Common myeloid progenitor, CD34-positive (primary cell): ENCODE measurements around the gene NUBPL.
A peak's percentile ranks its signal among the peaks of the same experiment; 100 is the strongest.

ENCODE experiments used
- CTCF ChIA-PET: fragments of 350-600 bp; sonication (Branson Sonifier 250); formaldehyde crosslinking; loops from one replicate; lab custom pipeline; 2021; ENCODE audit warnings: antibody characterized with exemption; lab: Charles Lee
- POLR2A ChIA-PET: fragments of 350-600 bp; sonication (Branson Sonifier 250); formaldehyde crosslinking; loops from one replicate; lab custom pipeline; 2021; ENCODE audit warnings: antibody characterized with exemption; lab: Charles Lee
- DNase-seq, 3 donors: peaks; one replicate each; pipeline versions ENCODE4 v3.0.0 to v3.0.0-alpha.2; 2013
- H3K27ac ChIP-seq, 2 experiments: 1 replicate in 1 of 2; 2 replicates in 1 of 2; pipeline ENCODE4 v1.7.0; 2013; ENCODE audit warnings: inconsistent platforms in 2 of 2, low read length in 2 of 2, mild to moderate bottlenecking in 2 of 2, low read depth in 1 of 2, moderate library complexity in 1 of 2; ENCODE audit not compliant: severe bottlenecking in 2 of 2, insufficient read depth in 1 of 2, poor library complexity in 1 of 2
- H3K27me3 ChIP-seq, 5 experiments: replicated peaks in 2 of 5; 1 replicate in 3 of 5; 2 replicates in 2 of 5; pipeline versions ENCODE4 v1.6.1 to v1.7.0; 2013; ENCODE audit warnings: low read length in 4 of 5, mild to moderate bottlenecking in 2 of 5, moderate library complexity in 2 of 5, inconsistent platforms in 1 of 5; ENCODE audit not compliant: insufficient read depth in 5 of 5, control insufficient read depth in 4 of 5
- H3K36me3 ChIP-seq, 4 experiments: 1 replicate in 2 of 4; 2 replicates in 2 of 4; pipeline versions ENCODE4 v1.6.1 to v1.7.0; 2013; ENCODE audit warnings: low read length in 3 of 4, control low read depth in 1 of 4, mild to moderate bottlenecking in 1 of 4; ENCODE audit not compliant: control insufficient read depth in 4 of 4, insufficient read depth in 4 of 4
- H3K4me1 ChIP-seq, 4 experiments: 1 replicate in 3 of 4; 2 replicates in 1 of 4; pipeline versions ENCODE4 v1.6.1 to v1.7.1; 2013; ENCODE audit warnings: low read length in 3 of 4, mild to moderate bottlenecking in 3 of 4, control low read depth in 1 of 4, inconsistent platforms in 1 of 4, moderate library complexity in 1 of 4; ENCODE audit not compliant: control insufficient read depth in 4 of 4, insufficient read depth in 4 of 4; ENCODE audit errors: control extremely low read depth in 1 of 4
- H3K4me3 ChIP-seq, 7 experiments: 1 replicate in 4 of 7; 2 replicates in 3 of 7; pipeline versions ENCODE4 v1.5.1 to v1.7.0; 2013; ENCODE audit warnings: mild to moderate bottlenecking in 7 of 7, low read length in 6 of 7, moderate library complexity in 6 of 7, inconsistent platforms in 2 of 7, low read depth in 2 of 7, control low read depth in 1 of 7; ENCODE audit not compliant: insufficient read depth in 4 of 7, control insufficient read depth in 1 of 7; ENCODE audit errors: extremely low read depth in 1 of 7
- H3K9me3 ChIP-seq, 5 experiments: 1 replicate in 4 of 5; 2 replicates in 1 of 5; pipeline versions ENCODE4 v1.6.1 to v1.7.1; 2013; ENCODE audit warnings: low read length in 4 of 5, mild to moderate bottlenecking in 2 of 5, inconsistent platforms in 1 of 5, low read depth in 1 of 5, moderate library complexity in 1 of 5; ENCODE audit not compliant: control insufficient read depth in 4 of 5, insufficient read depth in 2 of 5; ENCODE audit errors: control extremely low read depth in 1 of 5
- WGBS: methylation state at CpG from one replicate; pipeline ENCODE4 v1.1.5; 2013; ENCODE audit not compliant: insufficient coverage; 5-methylcytosine and 5-hydroxymethylcytosine counted together

The NUBPL gene

DNA sequence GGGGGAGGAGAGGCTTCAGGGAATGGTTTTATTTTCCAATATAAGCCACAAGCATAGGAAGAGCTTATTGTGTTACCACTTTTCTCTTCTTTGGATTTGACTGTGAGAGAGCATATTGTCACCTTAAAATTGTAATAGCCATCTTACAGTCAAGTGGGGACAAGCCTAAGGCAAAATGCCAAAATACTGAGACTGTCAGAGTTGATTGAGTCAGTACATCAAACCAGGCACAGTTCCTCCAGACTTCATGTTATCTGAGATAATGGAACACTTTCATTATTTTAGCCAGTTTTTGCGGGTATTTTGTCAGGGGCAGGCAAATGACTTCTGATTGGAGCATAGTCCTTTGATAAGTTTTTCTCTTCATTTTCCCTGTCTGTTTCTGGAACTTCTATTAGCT lies 19.5 kb upstream of the NUBPL start:
- Histone ChIP-seq H3K27ac (no peak overlapping the region), H3K27me3 (peaks cover 0 to 3% (median 0%) of the 10 kb centered on the region in 5 experiments), H3K4me3 (no peak overlapping the region), H3K4me1 (no peaks in the 10 kb centered on the region), H3K9me3 (no peaks in the 10 kb centered on the region), H3K36me3 (no peaks in the 10 kb centered on the region)
- DNase-seq: peak in 1 of 3 donors; percentile 22
- CTCF ChIA-PET: no interaction called here
- POLR2A ChIA-PET: no interaction called here
- WGBS: 86% methylated on average over 1 of the region's 1 CpG

GRCh38 chr14:31543969-31544799 lies 17.0 kb upstream of the NUBPL start:
- H3K36me3 ChIP-seq: no peaks in the 10 kb centered on the region
- no peaks in the 10 kb centered on the region for H3K4me1 ChIP-seq
- H3K4me3 ChIP-seq: no peak overlapping the region
- ChIA-PET CTCF (interaction anchor here (0.9 to 1.6 kb wide), 3 partner anchors 12 to 383 kb away, joined by 3 to 6 read pairs (median 3); no protein-coding TSS in a partner anchor), POLR2A (no interaction called here)
- peak in 2 of 3 donors; percentile 23 to 29 for DNase-seq
- 79% methylated on average over 3 of the region's 5 CpGs for WGBS
- no peak overlapping the region for H3K27ac ChIP-seq
- H3K9me3 ChIP-seq: peaks cover 0 to 2% (median 0%) of the 10 kb centered on the region in 5 experiments
- peaks cover 0 to 2% (median 0%) of the 10 kb centered on the region in 5 experiments for H3K27me3 ChIP-seq

DNA sequence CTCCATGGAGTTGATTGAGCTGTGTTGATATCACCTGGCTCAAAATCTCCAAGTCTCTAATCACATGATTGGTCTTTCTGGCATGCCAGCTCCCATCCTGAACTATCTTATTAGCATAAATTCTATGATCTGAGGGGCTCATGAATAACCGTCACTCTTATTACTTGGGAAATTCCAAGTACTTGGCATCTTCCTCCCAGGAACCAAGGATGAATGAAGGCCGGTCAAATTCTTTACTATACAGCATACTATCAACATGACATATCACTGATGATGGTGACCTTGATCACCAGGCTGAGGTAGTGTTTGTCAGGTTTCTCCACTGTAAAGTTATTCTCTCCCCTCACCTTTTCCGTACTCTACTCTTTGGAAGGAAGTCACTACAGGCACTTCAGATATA lies 16.4 kb upstream of the NUBPL start:
- no peak for DNase-seq
- 80% methylated on average over 1 of the region's 3 CpGs for WGBS
- ChIA-PET POLR2A (no interaction called here), CTCF (interaction anchor here (0.9 to 1.6 kb wide), 3 partner anchors 12 to 382 kb away, joined by 3 to 6 read pairs (median 3); no protein-coding TSS in a partner anchor)
- H3K4me1 ChIP-seq: no peaks in the 10 kb centered on the region
- H3K9me3 ChIP-seq: peaks cover 0 to 2% (median 0%) of the 10 kb centered on the region in 5 experiments
- no peak overlapping the region for H3K4me3 ChIP-seq
- H3K27ac ChIP-seq: no peak overlapping the region
- H3K27me3 ChIP-seq: peaks cover 0 to 2% (median 0%) of the 10 kb centered on the region in 5 experiments
- no peaks in the 10 kb centered on the region for H3K36me3 ChIP-seq

GRCh38 chr14:31545328-31545727 lies 15.9 kb upstream of the NUBPL start:
- Histone ChIP-seq H3K36me3 (no peaks in the 10 kb centered on the region), H3K27me3 (peaks cover 0 to 2% (median 0%) of the 10 kb centered on the region in 5 experiments), H3K4me1 (no peaks in the 10 kb centered on the region), H3K27ac (no peak overlapping the region), H3K4me3 (no peak overlapping the region), H3K9me3 (peaks cover 0 to 2% (median 0%) of the 10 kb centered on the region in 5 experiments)
- no peak for DNase-seq
- CTCF ChIA-PET: interaction anchor here (1.3 to 1.6 kb wide), 2 partner anchors 11 to 382 kb away, joined by 3 to 6 read pairs; no protein-coding TSS in a partner anchor
- WGBS: 83% methylated on average over 1 of the region's 3 CpGs
- POLR2A ChIA-PET: no interaction called here

GRCh38 chr14:31549817-31550216 lies 11.4 kb upstream of the NUBPL start:
- Histone ChIP-seq H3K27ac (no peak overlapping the region), H3K27me3 (peaks cover 0 to 7% (median 0%) of the 10 kb centered on the region in 5 experiments), H3K4me3 (no peak overlapping the region), H3K4me1 (no peaks in the 10 kb centered on the region), H3K36me3 (no peaks in the 10 kb centered on the region), H3K9me3 (peaks cover 0 to 2% (median 0%) of the 10 kb centered on the region in 5 experiments)
- ChIA-PET POLR2A (no interaction called here), CTCF (no interaction called here)
- no peak for DNase-seq
- whole genome bisulfite sequencing: 92% methylated on average over 1 of the region's 2 CpGs

GRCh38 chr14:31550589-31550988 lies 10.6 kb upstream of the NUBPL start:
- no peak overlapping the region for H3K27ac ChIP-seq
- H3K36me3 ChIP-seq: no peaks in the 10 kb centered on the region
- peaks cover 0 to 5% (median 0%) of the 10 kb centered on the region in 5 experiments for H3K27me3 ChIP-seq
- CTCF ChIA-PET: no interaction called here
- POLR2A ChIA-PET: no interaction called here
- H3K9me3 ChIP-seq: peaks cover 0 to 2% (median 0%) of the 10 kb centered on the region in 5 experiments
- no CpG with 5 or more reads among the region's 2 CpGs for WGBS
- H3K4me1 ChIP-seq: no peaks in the 10 kb centered on the region
- DNase-seq: no peak
- H3K4me3 ChIP-seq: no peak overlapping the region

- ChIA-PET POLR2A (no interaction called here), CTCF (interaction anchor here (1.7 kb wide), 1 partner anchor 11 kb away, joined by 6 read pairs; no protein-coding TSS in a partner anchor)
- Histone ChIP-seq H3K4me3 (no peak overlapping the region), H3K27me3 (peaks cover 0 to 4% (median 2%) of the 10 kb centered on the region in 5 experiments), H3K27ac (no peak overlapping the region), H3K36me3 (no peaks in the 10 kb centered on the region), H3K4me1 (peaks cover 0 to 4% (median 3%) of the 10 kb centered on the region in 4 experiments), H3K9me3 (no peaks in the 10 kb centered on the region)
- no CpG with 5 or more reads among the region's 2 CpGs for WGBS
- no peak for DNase-seq
These were observed 5.0 kb upstream of the NUBPL start for GRCh38 chr14:31556191-31556590.
